ENCODE data around the gene IFT172.
"Not testable (repeated sequence)": the region's sequence is repeated elsewhere in the genome, so short reads cannot be mapped to it uniquely, and the experiment has no call there.

Gene IFT172

GRCh38 chr2:27451095-27451494 lies 38.4 kb downstream of the IFT172 start:
- Mint-ChIP-seq H3K4me3 (no peak overlapping the region), H3K27me3 (no peaks in the 10 kb centered on the region), H3K4me1 (no peaks in the 10 kb centered on the region), H3K27ac (no peak overlapping the region), H3K9me3 (no peaks in the 10 kb centered on the region), H3K36me3 (peaks cover 37% of the 10 kb centered on the region)
- ATAC-seq = no peak

- no peak for ATAC-seq
- Mint-ChIP-seq H3K9me3 (no peaks in the 10 kb centered on the region), H3K36me3 (peaks cover 33% of the 10 kb centered on the region), H3K4me3 (no peak overlapping the region), H3K27me3 (no peaks in the 10 kb centered on the region), H3K27ac (no peak overlapping the region), H3K4me1 (no peaks in the 10 kb centered on the region)
Measured at GRCh38 chr2:27448381-27448780, 41.2 kb downstream of the IFT172 start.

- Mint-ChIP-seq H3K9me3 (no peaks in the 10 kb centered on the region), H3K4me1 (peaks cover 9% of the 10 kb centered on the region), H3K36me3 (peaks cover 39% of the 10 kb centered on the region), H3K27me3 (no peaks in the 10 kb centered on the region), H3K27ac (no peak overlapping the region), H3K4me3 (no peak overlapping the region)
- ATAC-seq = no peak
Measured at GRCh38 chr2:27446057-27446456, 43.5 kb downstream of the IFT172 start.

GRCh38 chr2:27445615-27446014 lies 43.9 kb downstream of the IFT172 start:
- no peaks in the 10 kb centered on the region for H3K27me3 Mint-ChIP-seq
- no peak for ATAC-seq
- no peak overlapping the region for H3K4me3 Mint-ChIP-seq
- peaks cover 9% of the 10 kb centered on the region for H3K4me1 Mint-ChIP-seq
- no peak overlapping the region for H3K27ac Mint-ChIP-seq
- peaks cover 41% of the 10 kb centered on the region for H3K36me3 Mint-ChIP-seq
- no peaks in the 10 kb centered on the region for H3K9me3 Mint-ChIP-seq

GRCh38 chr2:27445155-27445554 lies 44.4 kb downstream of the IFT172 start:
- Mint-ChIP-seq H3K4me3 (no peak overlapping the region), H3K27ac (no peak overlapping the region), H3K4me1 (peaks cover 9% of the 10 kb centered on the region), H3K36me3 (peaks cover 45% of the 10 kb centered on the region), H3K9me3 (no peaks in the 10 kb centered on the region), H3K27me3 (no peaks in the 10 kb centered on the region)
- ATAC-seq = no peak

- peaks cover 54% of the 10 kb centered on the region for H3K36me3 Mint-ChIP-seq
- no peaks in the 10 kb centered on the region for H3K9me3 Mint-ChIP-seq
- peak overlapping the region; percentile 49 for H3K27ac Mint-ChIP-seq
- H3K4me3 Mint-ChIP-seq = peak overlapping the region; percentile 18
- no peak for ATAC-seq
- H3K4me1 Mint-ChIP-seq = peaks cover 9% of the 10 kb centered on the region
- no peaks in the 10 kb centered on the region for H3K27me3 Mint-ChIP-seq
Measured at GRCh38 chr2:27442920-27443282, 46.6 kb downstream of the IFT172 start.

- H3K27ac Mint-ChIP-seq = peak within 1 kb of the TSS; percentile 49
- no peaks in the 10 kb centered on the region for H3K9me3 Mint-ChIP-seq
- peaks cover 51% of the 10 kb centered on the region for H3K36me3 Mint-ChIP-seq
- H3K27me3 Mint-ChIP-seq = no peaks in the 10 kb centered on the region
- H3K4me1 Mint-ChIP-seq = peaks cover 9% of the 10 kb centered on the region
- ATAC-seq = peak; percentile 88
- H3K4me3 Mint-ChIP-seq = peak within 1 kb of the TSS; percentile 42
Measured at GRCh38 chr2:27441958-27442919, 47.3 kb downstream of the IFT172 start, which contains the start of gene KRTCAP3. Gene KRTCAP3, plus strand, starts transcription at chr2:27442381. Its CDS starts 32 bp downstream, at chr2:27442413.

GRCh38 chr2:27441226-27441926 lies 48.2 kb downstream of the IFT172 start:
- Mint-ChIP-seq H3K4me3 (peak overlapping the region; percentile 42), H3K36me3 (peaks cover 60% of the 10 kb centered on the region), H3K27ac (no peak overlapping the region), H3K9me3 (no peaks in the 10 kb centered on the region), H3K27me3 (no peaks in the 10 kb centered on the region), H3K4me1 (peaks cover 9% of the 10 kb centered on the region)
- no peak for ATAC-seq

- Mint-ChIP-seq H3K27ac (no peak overlapping the region), H3K9me3 (no peaks in the 10 kb centered on the region), H3K27me3 (no peaks in the 10 kb centered on the region), H3K4me1 (peaks cover 14% of the 10 kb centered on the region), H3K4me3 (no peak overlapping the region), H3K36me3 (peaks cover 67% of the 10 kb centered on the region)
- ATAC-seq = no peak
Measured at GRCh38 chr2:27435628-27436027, 53.9 kb downstream of the IFT172 start.

- peaks cover 41% of the 10 kb centered on the region for H3K4me1 Mint-ChIP-seq
- no peaks in the 10 kb centered on the region for H3K27me3 Mint-ChIP-seq
- ATAC-seq = no peak
- no peak overlapping the region for H3K27ac Mint-ChIP-seq
- H3K4me3 Mint-ChIP-seq = no peak overlapping the region
- peaks cover 35% of the 10 kb centered on the region for H3K36me3 Mint-ChIP-seq
- H3K9me3 Mint-ChIP-seq = no peaks in the 10 kb centered on the region
Measured at GRCh38 chr2:27431395-27431794, 58.1 kb downstream of the IFT172 start.

- H3K4me3 Mint-ChIP-seq = peak overlapping the region; percentile 100
- H3K36me3 Mint-ChIP-seq = peaks cover 12% of the 10 kb centered on the region
- ATAC-seq = peak; percentile 92
- no peaks in the 10 kb centered on the region for H3K27me3 Mint-ChIP-seq
- peaks cover 41% of the 10 kb centered on the region for H3K4me1 Mint-ChIP-seq
- H3K27ac Mint-ChIP-seq = peak overlapping the region; percentile 99
- no peaks in the 10 kb centered on the region for H3K9me3 Mint-ChIP-seq
Measured at GRCh38 chr2:27428978-27429541, 60.5 kb downstream of the IFT172 start.

- ATAC-seq = peak; percentile 98
- peaks cover 39% of the 10 kb centered on the region for H3K4me1 Mint-ChIP-seq
- H3K4me3 Mint-ChIP-seq = peak within 1 kb of the TSS; percentile 100
- H3K9me3 Mint-ChIP-seq = no peaks in the 10 kb centered on the region
- peak within 1 kb of the TSS; percentile 99 for H3K27ac Mint-ChIP-seq
- H3K27me3 Mint-ChIP-seq = no peaks in the 10 kb centered on the region
- peaks cover 5% of the 10 kb centered on the region for H3K36me3 Mint-ChIP-seq
Measured at GRCh38 chr2:27428213-27428977, 61.1 kb downstream of the IFT172 start, which contains the start of gene NRBP1. Gene NRBP1, plus strand, starts transcription at chr2:27428631. Its CDS starts 4,643 bp downstream, at chr2:27433274.

GRCh38 chr2:27427863-27428212 lies 61.7 kb downstream of the IFT172 start:
- no peak for ATAC-seq
- H3K9me3 Mint-ChIP-seq = no peaks in the 10 kb centered on the region
- H3K36me3 Mint-ChIP-seq = no peaks in the 10 kb centered on the region
- peaks cover 34% of the 10 kb centered on the region for H3K4me1 Mint-ChIP-seq
- H3K27me3 Mint-ChIP-seq = no peaks in the 10 kb centered on the region
- H3K4me3 Mint-ChIP-seq = peak overlapping the region; percentile 100
- H3K27ac Mint-ChIP-seq = peak overlapping the region; percentile 99

- H3K4me1 Mint-ChIP-seq = peaks cover 21% of the 10 kb centered on the region
- not testable (repeated sequence) for H3K27ac Mint-ChIP-seq, ATAC-seq
Measured at GRCh38 chr2:27425039-27425438, 64.5 kb downstream of the IFT172 start.

GRCh38 chr2:27422958-27423357 lies 66.6 kb downstream of the IFT172 start:
- no peak overlapping the region for H3K27ac Mint-ChIP-seq
- no peak for ATAC-seq
- H3K4me3 Mint-ChIP-seq = no peak overlapping the region
- H3K4me1 Mint-ChIP-seq = peaks cover 6% of the 10 kb centered on the region
- no peaks in the 10 kb centered on the region for H3K9me3 Mint-ChIP-seq
- no peaks in the 10 kb centered on the region for H3K36me3 Mint-ChIP-seq
- no peaks in the 10 kb centered on the region for H3K27me3 Mint-ChIP-seq

More at GRCh38 chr2:27425039-27425438, 64.5 kb downstream of the IFT172 start:
- not testable (repeated sequence) for H3K9me3 Mint-ChIP-seq, H3K4me3 Mint-ChIP-seq, H3K36me3 Mint-ChIP-seq, H3K27me3 Mint-ChIP-seq
